Uterus (tissue), 2 donors: ENCODE results near the gene ALPG.

Experiments
- POLR2A ChIP-seq, 2 donors: fragments of 450-650 bp; IDR thresholded peaks; one replicate each; pipeline ENCODE4 v1.6.1; 2016; ENCODE audit warnings: antibody characterized with exemption in 2 of 2, mild to moderate bottlenecking in 1 of 2, moderate library complexity in 1 of 2
- TF ChIP-seq, protein P1 (sequence below), 4 experiments: fragments of 200-600 bp in 2 of 4; fragments of 450-650 bp in 2 of 4; sonication (generic) in 2 of 4; IDR thresholded peaks; one replicate each; pipeline ENCODE4 v1.5.1; 2016 to 2019; ENCODE audit warnings: antibody characterized with exemption in 4 of 4, mild to moderate bottlenecking in 2 of 4, moderate library complexity in 1 of 4

DNA sequence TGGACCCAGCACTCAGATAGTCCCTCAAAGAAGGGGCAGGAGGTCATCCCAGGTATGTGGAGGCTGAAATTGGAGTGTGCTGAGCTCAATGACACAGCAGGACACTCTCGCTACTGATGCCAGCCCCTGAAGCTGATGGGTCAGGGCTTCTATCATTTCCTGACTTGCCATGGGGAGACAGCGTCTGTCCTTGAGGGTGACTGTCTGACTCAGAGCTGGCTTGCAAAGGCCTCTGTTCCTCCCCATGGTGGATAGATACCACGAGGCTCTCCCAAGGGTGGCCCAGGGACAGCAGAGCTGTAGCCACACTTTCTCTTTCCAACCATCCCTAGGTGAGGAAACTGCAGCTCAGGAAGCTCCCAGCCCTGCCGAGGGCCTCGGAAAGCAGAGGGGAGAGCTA lies 10.8 kb downstream of the ALPG start:
- TF ChIP-seq, protein P1, sequence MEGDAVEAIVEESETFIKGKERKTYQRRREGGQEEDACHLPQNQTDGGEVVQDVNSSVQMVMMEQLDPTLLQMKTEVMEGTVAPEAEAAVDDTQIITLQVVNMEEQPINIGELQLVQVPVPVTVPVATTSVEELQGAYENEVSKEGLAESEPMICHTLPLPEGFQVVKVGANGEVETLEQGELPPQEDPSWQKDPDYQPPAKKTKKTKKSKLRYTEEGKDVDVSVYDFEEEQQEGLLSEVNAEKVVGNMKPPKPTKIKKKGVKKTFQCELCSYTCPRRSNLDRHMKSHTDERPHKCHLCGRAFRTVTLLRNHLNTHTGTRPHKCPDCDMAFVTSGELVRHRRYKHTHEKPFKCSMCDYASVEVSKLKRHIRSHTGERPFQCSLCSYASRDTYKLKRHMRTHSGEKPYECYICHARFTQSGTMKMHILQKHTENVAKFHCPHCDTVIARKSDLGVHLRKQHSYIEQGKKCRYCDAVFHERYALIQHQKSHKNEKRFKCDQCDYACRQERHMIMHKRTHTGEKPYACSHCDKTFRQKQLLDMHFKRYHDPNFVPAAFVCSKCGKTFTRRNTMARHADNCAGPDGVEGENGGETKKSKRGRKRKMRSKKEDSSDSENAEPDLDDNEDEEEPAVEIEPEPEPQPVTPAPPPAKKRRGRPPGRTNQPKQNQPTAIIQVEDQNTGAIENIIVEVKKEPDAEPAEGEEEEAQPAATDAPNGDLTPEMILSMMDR (IDR thresholded peaks at IDR 0.05), result no peak
- no peak for TF ChIP-seq POLR2A (IDR thresholded peaks at IDR 0.05)
